Dermis lymphatic vessel endothelial cell (primary cell): Measurements from ENCODE around the gene ZNF529. TPM values are rescaled to one million over a fixed set of nuclear protein-coding genes. Genes with fewer than 3 reads are reported as not detected.

ENCODE experiments used
- total RNA-seq: library from RNA; depleted of rRNA; stranded (reverse); fragments of >200 nt; gene quantifications from 2 replicates; pipeline ENCODE4 v1.2.1, GENCODE V29; 2014

Gene ZNF529
- total RNA-seq: 5.1 and 9.0 TPM in 2 replicates

DNA sequence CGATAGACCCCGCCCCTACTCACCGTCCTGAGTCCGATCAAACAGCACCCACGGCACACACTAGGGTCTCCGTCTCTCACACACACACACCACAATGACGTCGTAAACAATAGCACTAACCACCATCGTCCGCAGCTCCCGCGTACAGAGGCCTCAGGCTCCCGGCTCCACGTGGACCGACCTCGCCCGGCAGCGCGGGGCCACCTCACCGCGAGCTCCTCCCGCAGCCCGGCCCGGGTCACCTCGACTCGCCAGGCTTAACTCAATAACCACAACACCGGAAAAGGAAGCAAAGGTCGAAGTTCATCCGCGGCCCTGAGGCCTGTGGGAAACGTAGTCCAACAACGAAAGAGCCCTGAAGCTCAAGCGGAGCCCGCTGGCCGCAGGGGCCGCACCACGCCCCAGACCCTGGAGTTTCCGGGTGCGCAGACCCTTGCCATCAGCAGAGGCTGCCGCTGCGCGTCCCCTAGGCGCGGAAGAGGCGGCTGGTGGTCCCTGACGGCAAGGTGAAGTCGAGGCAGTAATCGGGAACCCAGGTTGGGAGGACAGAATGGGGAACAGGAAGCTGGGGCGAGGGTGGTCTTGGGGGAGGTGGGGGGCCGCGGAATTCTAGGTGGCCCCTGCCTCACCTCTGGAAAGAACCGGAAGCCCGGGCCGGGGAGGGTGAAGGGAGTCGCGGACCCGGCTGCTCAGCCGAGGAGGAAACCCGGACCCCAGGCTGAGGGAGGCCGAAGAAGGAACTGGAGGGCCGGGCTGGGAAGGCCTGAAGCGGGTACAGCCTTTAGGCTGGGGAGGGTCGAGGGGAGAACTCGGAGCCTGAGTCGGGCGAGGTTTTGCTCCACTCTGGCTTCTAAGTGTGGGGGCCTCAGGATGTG, at the start of gene ZNF529:
Gene ZNF529, minus strand, starts transcription at position 273 of the 875 bp plus-strand sequence. CDS start 946 bp downstream, outside the sequence.

DNA sequence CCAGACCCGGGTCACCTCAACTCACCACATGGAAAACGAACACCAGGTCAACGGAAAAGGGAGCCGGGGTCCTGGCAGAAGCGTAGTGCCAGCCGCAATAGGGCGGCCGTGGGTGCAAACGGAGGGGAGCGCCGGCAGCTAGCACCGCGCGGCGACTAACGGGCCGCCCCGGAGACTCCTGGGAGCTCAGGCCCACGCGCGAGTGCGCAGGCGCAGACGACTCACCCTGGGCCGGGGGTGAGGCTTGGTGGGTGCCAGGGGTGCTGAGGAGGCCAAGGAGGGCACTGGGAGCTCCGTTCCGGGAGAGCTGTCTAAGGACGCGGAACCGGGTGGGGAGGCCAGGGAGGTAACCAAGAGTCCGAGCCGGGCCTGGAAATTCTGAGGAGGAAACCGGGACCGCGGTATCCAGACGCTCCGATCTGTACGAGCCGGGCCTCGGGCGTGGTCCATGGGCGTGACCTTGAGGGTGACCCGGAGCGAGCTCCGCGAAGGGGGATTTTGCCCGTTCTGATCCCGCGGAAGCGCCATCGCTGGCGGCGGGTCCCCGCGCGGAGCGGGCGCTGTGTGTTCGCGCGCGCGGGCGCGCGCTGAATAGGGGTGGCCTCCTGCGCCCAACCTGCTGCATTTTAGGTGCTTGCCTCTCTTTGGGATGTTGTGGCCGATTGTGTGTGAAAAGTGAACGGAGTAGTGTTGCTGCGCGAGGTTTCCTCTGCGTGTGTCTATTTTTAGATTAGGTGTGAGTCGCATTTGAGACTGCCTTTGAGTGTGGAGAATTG, 32.2 kb upstream of the ZNF529 start, which contains the start of gene ZNF382:
Gene ZNF382, plus strand, starts transcription at position 213 of the 776 bp plus-strand sequence. CDS start 4,602 bp downstream, outside the sequence.

DNA sequence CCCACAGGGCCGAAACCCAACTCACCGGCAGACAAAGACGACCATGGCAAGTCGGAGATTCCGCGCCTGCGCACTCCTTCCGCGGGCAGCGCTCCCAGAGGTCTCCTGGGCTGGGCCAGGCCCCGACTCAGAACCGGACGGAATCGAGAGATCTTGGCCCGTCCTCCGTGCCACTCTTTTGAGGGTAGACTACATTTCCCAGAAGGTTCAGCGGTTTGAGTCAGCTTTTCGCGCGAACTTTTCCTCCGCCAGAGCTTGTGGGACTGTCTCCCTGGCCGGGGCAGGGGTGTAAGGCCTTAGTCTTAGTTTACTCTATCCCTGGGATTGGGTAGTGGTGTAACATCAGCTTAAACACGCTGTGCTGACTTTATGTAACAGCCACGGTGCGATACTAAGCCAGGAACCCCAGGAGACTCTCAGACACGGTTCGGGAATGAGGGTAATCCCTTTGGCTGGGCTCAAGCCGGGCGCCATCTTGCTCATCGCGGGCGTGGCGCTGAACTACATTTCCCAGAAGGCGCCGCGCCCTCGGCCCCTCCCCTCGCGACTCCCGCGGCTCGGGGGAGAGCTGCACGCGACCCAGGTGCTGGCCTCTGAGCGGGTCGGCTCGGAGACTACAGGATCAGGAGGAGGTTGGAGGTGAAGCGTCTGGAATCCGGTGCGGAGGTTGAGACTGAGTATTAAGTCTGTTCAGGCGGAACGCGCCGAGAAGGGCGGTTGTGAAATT, 44.7 kb downstream of the ZNF529 start, which contains the start of gene ZNF260:
Gene ZNF260, minus strand, starts transcription at position 78 of the 727 bp plus-strand sequence. CDS start 13,033 bp downstream, outside the sequence.

Other genes starting within 250 kb of the ZNF529 start
- gene ZFP14, start 194.1 kb downstream of the ZNF529 start, total RNA-seq: 3.8 and 5.2 TPM in 2 replicates
- 4.3 and 7.3 TPM in 2 replicates for gene ZFP82, start 154.6 kb downstream of the ZNF529 start, total RNA-seq
- gene ZNF566, start 83.7 kb downstream of the ZNF529 start, total RNA-seq: 7.5 and 11.5 TPM in 2 replicates
- gene ZNF260, start 45.0 kb downstream of the ZNF529 start, total RNA-seq: 20.8 and 21.9 TPM in 2 replicates
- 2.4 and 3.8 TPM in 2 replicates for gene ZNF382, start 32.0 kb upstream of the ZNF529 start, total RNA-seq
- gene ZNF461, start 93.5 kb upstream of the ZNF529 start, total RNA-seq: 7.7 and 9.2 TPM in 2 replicates
- 4.6 and 7.9 TPM in 2 replicates for gene ZNF567, start 114.3 kb upstream of the ZNF529 start, total RNA-seq
- gene ZNF850, start 199.5 kb upstream of the ZNF529 start, total RNA-seq: 4.0 and 4.6 TPM in 2 replicates